ENCODE data around the gene ATG13. TPM values are rescaled to one million over a fixed set of nuclear protein-coding genes. Genes with fewer than 3 reads are reported as not detected.

Gene ATG13
- total RNA-seq, 4 donors from 2014 or later: 42.0 to 151 (median 98.0) TPM

- 90 to 91% methylated on average over 22 of the region's 22 CpGs for WGBS, 2 donors
- TF ChIP-seq CTCF (IDR thresholded peaks at IDR 0.05): no peak
- TF ChIP-seq POLR2A (IDR thresholded peaks at IDR 0.05): no peak
- intact Hi-C loops (cut with DNase I; ENCODE audit: low total_unique reads): no loop called here
- DNase-seq (ENCODE audit: low spot score in 2 of 2): no peak
- H3K4me3 ChIP-seq (ENCODE audit: low read depth, poor library complexity, severe bottlenecking): no peak overlapping the region
These were observed 16.2 kb downstream of the ATG13 start for GRCh38 chr11:46633291-46634217.

- WGBS, 2 donors: 84 to 86% methylated on average over 5 of the region's 5 CpGs
- intact Hi-C loops (cut with DNase I; ENCODE audit: low total_unique reads): no loop called here
- TF ChIP-seq CTCF (IDR thresholded peaks at IDR 0.05) (no peak), POLR2A (IDR thresholded peaks at IDR 0.05) (no peak)
- no peak for DNase-seq (ENCODE audit: low spot score in 2 of 2)
- H3K4me3 ChIP-seq (ENCODE audit: low read depth, poor library complexity, severe bottlenecking): no peak overlapping the region
These were observed 18.3 kb downstream of the ATG13 start for GRCh38 chr11:46635557-46636139.

GRCh38 chr11:46637546-46637945, 20.2 kb downstream of the ATG13 start:
- DNase-seq (ENCODE audit: low spot score in 2 of 2): no peak
- no peak for TF ChIP-seq POLR2A (IDR thresholded peaks at IDR 0.05)
- TF ChIP-seq CTCF (IDR thresholded peaks at IDR 0.05): no peak
- intact Hi-C loops (cut with DNase I; ENCODE audit: low total_unique reads): no loop called here
- WGBS, 2 donors: 97% methylated on average over 5 of the region's 5 CpGs
- H3K4me3 ChIP-seq (ENCODE audit: low read depth, poor library complexity, severe bottlenecking): no peak overlapping the region

- H3K4me3 ChIP-seq (ENCODE audit: low read depth, poor library complexity, severe bottlenecking): no peak overlapping the region
- no peak for TF ChIP-seq POLR2A (IDR thresholded peaks at IDR 0.05)
- no peak for TF ChIP-seq CTCF (IDR thresholded peaks at IDR 0.05)
- no peak for DNase-seq (ENCODE audit: low spot score in 2 of 2)
- 93 to 97% methylated on average over 7 of the region's 7 CpGs for WGBS, 2 donors
- intact Hi-C loops (cut with DNase I; ENCODE audit: low total_unique reads): no loop called here
These were observed 22.0 kb downstream of the ATG13 start for GRCh38 chr11:46639197-46639839.

- no peak for DNase-seq (ENCODE audit: low spot score in 2 of 2)
- intact Hi-C loops (cut with DNase I; ENCODE audit: low total_unique reads): no loop called here
- WGBS, 2 donors: 94 to 97% methylated on average over 6 of the region's 6 CpGs
- TF ChIP-seq POLR2A (IDR thresholded peaks at IDR 0.05) (no peak), CTCF (IDR thresholded peaks at IDR 0.05) (no peak)
- H3K4me3 ChIP-seq (ENCODE audit: low read depth, poor library complexity, severe bottlenecking): no peak overlapping the region
These were observed 22.9 kb downstream of the ATG13 start for GRCh38 chr11:46640036-46640788.

All from lower leg skin (tissue), 4 donors.